Omental fat pad (tissue), 4 donors: ENCODE results near the gene RSPO3. TPM values are rescaled to one million over a fixed set of nuclear protein-coding genes. Genes with fewer than 3 reads are reported as not detected.
A peak's percentile ranks its signal among the peaks of the same experiment; 100 is the strongest.

Experiments used
- ATAC-seq: fragments of 150-250 bp; one replicate; pipeline ENCODE4 v1.9.1; 2016; ENCODE audit warnings: mild to moderate bottlenecking, moderate library complexity; ENCODE audit not compliant: low FRiP score
- DNase-seq: peaks from one replicate; pipeline ENCODE4 v3.0.0-alpha.2; 2019; ENCODE audit warnings: low spot score
- CTCF ChIP-seq, 3 donors: fragments of 450-650 bp; IDR thresholded peaks; one replicate each; pipeline ENCODE4 v1.5.1; 2016 to 2017; ENCODE audit warnings: antibody characterized with exemption in 3 of 3, mild to moderate bottlenecking in 3 of 3, moderate library complexity in 2 of 3
- total RNA-seq, 4 donors: library from RNA; depleted of rRNA; stranded (reverse); fragments of >200 nt; gene quantifications; one replicate each; pipeline ENCODE4 v1.1.0, GENCODE V29; 2016

The RSPO3 gene
- total RNA-seq, 4 donors from 2014 or later = 21.5 to 40.1 (median 30.3) TPM

GRCh38 chr6:127173156-127173940 is 54.9 kb downstream of the RSPO3 start:
- no peak for TF ChIP-seq CTCF (IDR thresholded peaks at IDR 0.05)
- DNase-seq = no peak
- no peak for ATAC-seq

- no peak for DNase-seq
Measured at GRCh38 chr6:127176146-127176545, 57.7 kb downstream of the RSPO3 start.

GRCh38 chr6:127177030-127177922 is 58.8 kb downstream of the RSPO3 start:
- peak; percentile 57 for ATAC-seq
- no peak for DNase-seq
- no peak for TF ChIP-seq CTCF (IDR thresholded peaks at IDR 0.05)

More at GRCh38 chr6:127176146-127176545, 57.7 kb downstream of the RSPO3 start:
- ATAC-seq = no peak
- TF ChIP-seq CTCF (IDR thresholded peaks at IDR 0.05) = no peak

GRCh38 chr6:127177923-127178231 is 59.4 kb downstream of the RSPO3 start:
- no peak for DNase-seq
- no peak for TF ChIP-seq CTCF (IDR thresholded peaks at IDR 0.05)
- ATAC-seq = no peak

GRCh38 chr6:127178746-127179145 is 60.3 kb downstream of the RSPO3 start:
- no peak for TF ChIP-seq CTCF (IDR thresholded peaks at IDR 0.05)
- no peak for ATAC-seq
- no peak for DNase-seq

- ATAC-seq = no peak
- TF ChIP-seq CTCF (IDR thresholded peaks at IDR 0.05) = no peak
- DNase-seq = no peak
Measured at GRCh38 chr6:127180426-127180825, 62.0 kb downstream of the RSPO3 start.
